HG02884 (cell line): Measurements from ENCODE around the gene NTNG2.
"Not testable (repeated sequence)": the region's sequence is repeated elsewhere in the genome, so short reads cannot be mapped to it uniquely, and the experiment has no call there.

Source experiments
- ATAC-seq: cut with Tn5 transposase; IDR thresholded peaks from one replicate; pipeline ENCODE4 v1.9.1; 2021; ENCODE audit warnings: mild to moderate bottlenecking, moderate library complexity; ENCODE audit not compliant: unreplicated experiment

Gene NTNG2, protein sequence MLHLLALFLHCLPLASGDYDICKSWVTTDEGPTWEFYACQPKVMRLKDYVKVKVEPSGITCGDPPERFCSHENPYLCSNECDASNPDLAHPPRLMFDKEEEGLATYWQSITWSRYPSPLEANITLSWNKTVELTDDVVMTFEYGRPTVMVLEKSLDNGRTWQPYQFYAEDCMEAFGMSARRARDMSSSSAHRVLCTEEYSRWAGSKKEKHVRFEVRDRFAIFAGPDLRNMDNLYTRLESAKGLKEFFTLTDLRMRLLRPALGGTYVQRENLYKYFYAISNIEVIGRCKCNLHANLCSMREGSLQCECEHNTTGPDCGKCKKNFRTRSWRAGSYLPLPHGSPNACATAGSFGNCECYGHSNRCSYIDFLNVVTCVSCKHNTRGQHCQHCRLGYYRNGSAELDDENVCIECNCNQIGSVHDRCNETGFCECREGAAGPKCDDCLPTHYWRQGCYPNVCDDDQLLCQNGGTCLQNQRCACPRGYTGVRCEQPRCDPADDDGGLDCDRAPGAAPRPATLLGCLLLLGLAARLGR

DNA sequence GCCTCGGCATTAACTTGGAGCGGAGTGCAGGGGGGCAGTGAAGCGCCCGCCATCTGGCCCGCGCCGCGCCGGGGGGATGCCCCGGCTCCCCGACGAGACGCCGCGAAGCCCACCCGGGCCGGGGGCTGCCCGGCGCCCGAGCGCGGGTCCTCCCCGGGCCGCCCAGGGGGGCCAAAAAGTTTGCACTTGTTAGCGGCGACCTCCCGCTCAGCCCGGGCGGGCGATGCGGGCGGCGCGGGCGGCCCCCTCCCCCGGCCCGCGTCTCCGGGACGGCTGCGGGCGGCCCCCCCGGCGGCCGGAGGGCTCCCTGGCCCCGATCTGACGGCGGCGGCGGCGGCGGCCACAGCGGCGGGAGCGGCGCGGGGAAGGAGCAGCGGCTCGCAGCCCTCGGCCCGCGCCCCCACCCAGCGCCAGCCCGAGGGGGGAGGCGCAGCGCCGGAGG is at the start of gene NTNG2:
TSS of gene NTNG2 (plus strand) at position 316 of the 442 bp plus-strand sequence. CDS start 4,774 bp downstream, outside the sequence.
- no peak for ATAC-seq

DNA sequence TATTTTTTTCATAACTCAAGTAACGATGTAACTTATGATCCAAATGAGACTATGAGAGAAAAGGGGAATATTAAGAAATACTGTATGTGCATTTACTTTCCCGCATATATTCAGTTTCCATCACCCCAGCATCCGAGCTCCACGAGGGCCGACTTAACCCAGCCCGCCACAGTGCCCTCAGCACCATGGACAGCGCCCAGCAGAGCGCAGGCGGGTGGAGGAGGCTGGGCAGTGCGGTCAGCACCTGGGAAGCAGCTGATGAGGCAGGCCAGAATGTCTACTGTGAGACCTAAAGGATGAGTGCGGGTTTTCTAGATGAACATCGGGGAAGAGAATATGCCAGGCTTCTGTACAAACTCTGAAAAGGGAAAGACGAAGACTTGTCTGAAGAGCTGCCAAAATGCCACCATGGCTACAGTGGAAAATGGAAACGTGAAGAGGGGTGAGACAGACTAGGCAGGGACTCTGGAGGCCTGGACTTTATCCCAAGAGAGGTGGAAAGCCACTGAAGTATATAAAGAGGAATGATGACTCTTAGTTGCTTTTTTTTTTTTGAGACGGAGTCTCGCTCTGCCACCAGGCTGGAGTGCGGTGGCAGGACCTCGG is 47.7 kb upstream of the NTNG2 start:
- ATAC-seq = no peak

DNA sequence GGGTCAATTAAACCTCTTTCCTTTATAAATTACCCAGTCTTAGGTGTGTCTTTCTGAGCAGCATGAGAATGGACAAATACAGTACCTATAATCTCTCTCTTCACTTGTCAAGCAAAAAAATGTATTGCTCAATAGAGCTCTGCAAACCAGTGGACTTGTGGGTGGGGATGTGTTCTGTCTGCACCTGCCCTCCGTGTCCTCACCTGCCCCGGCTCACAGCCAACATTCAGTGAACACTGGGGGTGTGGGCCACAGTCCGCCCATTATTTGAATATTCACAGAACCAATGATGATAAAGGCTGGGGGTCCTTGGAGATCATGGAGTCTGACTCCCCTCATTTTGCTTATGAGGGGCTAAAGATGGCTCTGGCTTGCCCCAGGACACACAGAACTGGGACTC is 45.3 kb upstream of the NTNG2 start:
- ATAC-seq = no peak

DNA sequence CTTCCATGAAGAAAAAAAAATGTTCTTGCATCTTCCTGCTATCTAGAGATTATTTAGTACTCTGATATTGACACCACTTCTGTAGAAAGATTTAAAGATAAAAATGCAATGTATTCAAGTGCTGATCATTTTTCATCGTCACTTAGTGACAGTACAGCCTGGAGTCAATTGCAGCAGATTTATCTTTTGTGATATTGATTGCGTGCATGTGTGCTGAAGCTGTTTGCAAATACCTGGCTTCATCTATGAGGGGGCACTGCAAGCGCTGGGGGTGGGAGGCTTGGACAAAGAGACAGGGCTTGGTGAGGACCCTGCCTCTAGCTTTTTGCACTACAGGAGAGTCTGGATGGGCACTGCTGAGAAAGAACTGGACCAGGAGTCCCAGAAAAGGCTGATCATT is 44.2 kb upstream of the NTNG2 start:
- ATAC-seq = no peak

DNA sequence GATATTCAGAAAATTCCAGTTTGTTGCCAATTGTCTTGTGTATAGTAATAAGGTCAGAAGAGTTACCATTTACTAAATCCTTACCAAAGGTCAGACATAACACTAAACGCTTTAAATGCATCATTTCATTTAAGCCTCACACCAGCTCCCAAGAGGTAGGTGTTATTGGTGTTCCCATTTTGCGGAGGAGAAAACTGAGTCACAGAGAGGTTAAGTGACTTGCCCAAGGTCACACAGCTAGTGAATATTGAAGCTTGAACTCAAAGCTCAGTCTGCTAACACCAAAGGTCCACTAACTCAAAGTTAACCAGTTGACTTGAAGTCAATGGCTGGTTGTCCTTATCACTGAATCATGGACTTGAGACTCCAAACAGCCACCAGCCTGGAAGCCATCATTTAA is 40.8 kb upstream of the NTNG2 start:
- ATAC-seq = no peak

DNA sequence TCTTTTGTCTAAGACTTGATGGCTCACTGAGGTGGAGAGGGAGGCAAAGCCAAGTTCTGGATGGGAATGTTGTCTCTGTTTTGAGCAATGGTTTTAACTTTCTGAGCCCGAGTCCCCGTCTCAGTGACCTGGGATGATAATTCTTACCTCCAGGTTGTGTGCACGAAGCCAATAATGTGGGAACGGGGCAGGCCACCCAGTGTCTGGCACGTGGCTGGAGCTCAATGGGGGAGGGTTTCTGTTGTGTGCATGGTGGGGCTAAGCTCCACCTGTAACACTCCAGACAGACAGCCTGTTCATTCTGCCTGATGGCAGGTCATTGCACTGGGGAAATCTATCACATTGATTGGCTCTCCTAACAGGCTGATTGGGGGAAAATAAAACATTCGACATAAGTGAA is 37.1 kb upstream of the NTNG2 start:
- ATAC-seq = no peak

DNA sequence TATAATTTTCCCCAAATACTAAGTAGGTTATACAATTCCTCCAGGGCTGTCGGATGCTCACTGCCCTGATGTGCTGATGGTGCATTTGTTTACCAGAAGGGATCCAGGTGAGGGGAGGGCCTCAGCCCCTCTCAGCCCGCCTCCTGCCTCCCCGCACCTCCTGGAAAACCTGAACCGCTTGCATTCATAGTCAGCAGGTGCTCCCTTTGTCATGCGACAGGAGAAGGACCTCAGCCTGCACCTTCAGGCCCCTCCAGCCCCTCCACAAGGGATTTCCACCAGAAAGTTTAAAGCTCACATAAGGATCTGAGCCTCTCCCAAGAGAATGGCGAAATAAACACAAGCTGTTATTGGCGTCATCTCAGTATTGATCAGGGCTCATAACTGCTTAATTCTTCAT is 36.5 kb upstream of the NTNG2 start:
- ATAC-seq = no peak

DNA sequence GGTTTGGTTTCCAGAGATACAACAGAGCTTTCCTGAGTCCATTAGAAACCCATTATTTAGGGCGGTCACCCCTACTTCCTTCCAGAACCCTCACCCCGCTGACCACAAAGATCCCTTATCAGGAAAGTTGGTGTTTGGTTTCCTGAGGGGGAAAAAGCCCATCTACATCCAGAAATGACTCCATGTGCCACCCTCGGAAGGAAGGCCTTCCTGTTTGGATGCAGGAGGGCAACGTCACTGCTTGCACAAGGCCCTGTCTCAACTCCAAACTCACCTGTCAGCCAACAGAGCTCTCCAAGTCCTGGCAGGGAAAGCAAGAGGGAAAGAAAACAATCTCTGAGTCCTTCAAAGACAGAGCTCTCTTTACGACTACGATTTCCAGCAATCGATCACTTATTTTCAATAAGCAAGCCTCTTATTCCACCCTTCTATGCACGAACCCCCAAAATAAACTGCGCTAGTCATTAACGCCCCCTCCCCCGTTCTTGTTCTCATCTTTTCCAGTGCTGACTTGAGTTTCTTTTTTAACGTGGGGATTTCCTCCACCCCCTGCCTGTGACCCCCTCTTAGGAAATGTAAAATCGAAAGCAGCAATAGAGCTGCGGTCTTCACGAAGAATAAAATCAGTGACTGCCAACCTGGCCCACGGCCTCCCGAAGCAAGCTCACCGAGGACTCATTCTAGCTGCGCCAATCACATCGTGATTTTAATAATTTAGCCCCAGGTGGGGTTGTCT is 35.7 kb upstream of the NTNG2 start:
- ATAC-seq = no peak

DNA sequence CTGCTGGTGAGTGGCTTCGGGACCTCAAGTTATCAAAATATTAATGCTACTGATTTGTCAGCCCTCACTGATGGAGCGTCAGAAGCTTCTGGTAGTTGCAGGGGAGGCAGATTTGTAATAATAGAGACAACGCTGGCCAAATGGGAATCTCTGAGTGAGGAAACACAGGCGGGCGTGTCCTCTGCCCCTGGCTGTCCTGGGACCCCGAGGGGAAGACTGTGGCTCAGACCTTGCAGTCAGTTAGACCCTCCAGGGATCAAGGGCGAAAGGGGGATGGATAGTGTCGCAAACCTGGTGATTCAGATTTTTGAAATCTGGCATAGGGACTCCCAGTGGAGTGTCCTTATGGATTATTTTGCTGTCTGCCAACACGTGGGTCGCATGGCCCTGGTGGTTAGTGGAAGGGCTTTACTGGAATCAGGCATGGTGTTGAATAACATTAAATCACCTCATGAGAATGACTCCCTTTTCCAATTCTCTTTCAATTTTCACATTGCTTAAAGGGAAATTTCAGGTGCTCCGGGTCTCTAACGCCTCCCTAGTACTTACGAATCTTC is 35.1 kb upstream of the NTNG2 start:
- no peak for ATAC-seq

DNA sequence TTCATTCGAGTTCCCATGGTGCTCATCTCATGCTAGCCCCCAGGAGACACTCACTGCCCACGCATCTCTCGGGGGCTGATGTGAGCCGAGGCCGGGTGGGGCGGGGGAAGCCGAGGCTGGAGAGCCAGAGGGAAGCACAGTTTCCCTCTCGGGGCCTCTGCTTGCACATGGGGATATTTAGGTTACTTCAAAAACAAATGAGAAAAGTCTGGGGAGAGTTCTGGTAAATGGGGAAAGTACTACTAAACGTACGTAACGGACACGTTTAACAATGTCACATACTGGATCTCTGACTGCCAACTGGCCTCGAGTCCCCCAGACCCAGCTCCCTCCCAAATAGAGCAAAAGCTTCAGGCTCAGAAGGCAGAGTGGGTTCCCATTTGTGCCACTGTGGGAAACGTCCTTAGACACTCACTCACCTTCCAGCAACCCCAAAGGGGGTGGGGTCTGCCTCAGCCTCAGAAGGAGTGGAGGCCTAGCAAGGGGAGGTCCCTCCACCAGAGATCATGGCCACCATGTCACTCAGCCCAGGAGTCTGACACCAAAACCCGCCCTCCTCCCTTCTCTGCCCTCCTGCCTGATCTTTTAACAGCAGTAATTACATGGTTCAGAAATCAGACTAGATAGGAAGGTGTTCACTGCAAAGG is 33.8 kb upstream of the NTNG2 start:
- no peak for ATAC-seq

DNA sequence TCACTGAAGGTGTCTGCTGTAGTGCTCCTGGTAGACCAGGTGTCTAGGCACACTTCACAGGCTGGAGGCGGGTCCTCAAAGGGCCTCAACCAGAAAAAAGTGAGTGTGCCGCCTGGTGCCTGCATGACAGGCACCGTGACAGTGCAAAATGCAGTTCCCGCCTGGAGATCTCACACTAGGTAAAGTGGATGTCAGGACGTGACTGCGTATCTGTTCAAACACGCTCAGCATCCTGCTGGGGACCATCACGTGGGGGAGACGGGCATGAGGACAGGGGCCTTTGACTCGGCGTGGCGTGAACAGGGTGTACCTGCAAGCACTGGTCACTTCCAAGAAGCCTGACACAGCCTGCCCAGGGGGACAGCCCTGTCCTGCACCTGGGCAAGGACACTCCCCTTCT is 32.3 kb upstream of the NTNG2 start:
- no peak for ATAC-seq

DNA sequence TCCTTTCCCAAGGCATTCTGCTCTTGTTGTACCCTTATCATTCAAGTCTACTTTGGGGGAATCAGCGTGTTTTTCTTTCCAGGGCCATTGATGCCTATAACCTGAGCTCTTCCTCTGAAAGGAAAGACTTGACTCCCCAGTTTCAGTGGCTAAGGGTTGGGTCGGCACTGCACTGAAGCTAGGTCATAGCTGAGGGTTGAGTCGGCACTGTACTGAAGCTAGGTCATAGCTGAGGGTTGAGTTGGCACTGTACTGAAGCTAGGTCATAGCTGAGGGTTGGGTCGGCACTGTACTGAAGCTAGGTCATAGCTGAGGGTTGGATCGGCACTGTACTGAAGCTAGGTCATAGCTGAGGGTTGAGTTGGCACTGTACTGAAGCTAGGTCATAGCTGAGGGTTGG is 27.8 kb upstream of the NTNG2 start:
- ATAC-seq = not testable (repeated sequence)

DNA sequence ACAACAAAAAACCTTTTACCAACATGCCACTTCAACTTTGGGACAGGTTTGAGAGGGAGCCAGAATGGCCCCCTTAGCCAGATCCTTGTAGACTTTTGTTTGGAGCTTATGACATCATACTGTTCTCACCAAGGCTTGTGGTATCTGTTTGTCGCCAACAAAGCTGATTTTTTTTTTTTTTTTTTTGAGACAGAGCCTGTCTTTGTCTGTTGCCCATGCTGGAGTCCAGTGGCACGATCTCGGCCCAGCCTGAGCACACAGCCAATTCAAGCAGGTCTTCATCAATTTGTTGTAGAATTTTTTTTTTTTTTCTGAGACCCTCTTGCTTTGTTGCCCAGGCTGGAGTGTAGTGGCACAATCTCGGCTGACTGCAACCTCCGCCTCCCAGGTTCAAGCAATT is 26.4 kb upstream of the NTNG2 start:
- no peak for ATAC-seq

DNA sequence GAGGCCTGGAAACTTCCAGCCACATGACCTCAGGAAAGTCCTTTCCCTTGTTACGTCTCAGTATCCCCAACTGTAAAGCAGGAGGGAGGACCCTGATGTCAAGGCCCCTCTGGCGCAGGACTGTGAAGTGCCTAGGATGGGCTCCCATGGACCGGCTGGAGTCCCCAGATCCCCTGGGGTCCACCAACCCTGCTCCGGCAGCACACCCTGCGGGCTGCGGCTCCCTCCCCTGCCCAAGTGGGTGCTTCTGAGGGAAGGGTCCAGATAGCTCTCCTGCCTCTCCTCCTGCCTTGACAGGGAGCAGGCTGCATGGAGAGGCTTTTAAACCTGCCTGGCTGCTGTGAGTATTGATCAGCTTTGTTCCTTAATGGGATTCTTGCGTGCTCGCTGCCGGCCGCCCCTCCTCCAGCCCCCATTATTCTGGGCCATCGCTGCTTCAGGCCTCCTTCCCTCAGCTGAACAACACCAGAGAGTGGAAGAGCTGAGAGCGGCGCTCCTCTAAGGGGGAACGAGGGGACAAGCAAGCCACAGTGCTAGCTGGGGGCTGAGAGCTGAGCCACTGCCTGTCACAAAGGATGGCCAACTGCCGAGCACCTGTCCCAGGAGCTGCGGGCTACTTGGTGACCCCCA is 25.6 kb upstream of the NTNG2 start:
- no peak for ATAC-seq

DNA sequence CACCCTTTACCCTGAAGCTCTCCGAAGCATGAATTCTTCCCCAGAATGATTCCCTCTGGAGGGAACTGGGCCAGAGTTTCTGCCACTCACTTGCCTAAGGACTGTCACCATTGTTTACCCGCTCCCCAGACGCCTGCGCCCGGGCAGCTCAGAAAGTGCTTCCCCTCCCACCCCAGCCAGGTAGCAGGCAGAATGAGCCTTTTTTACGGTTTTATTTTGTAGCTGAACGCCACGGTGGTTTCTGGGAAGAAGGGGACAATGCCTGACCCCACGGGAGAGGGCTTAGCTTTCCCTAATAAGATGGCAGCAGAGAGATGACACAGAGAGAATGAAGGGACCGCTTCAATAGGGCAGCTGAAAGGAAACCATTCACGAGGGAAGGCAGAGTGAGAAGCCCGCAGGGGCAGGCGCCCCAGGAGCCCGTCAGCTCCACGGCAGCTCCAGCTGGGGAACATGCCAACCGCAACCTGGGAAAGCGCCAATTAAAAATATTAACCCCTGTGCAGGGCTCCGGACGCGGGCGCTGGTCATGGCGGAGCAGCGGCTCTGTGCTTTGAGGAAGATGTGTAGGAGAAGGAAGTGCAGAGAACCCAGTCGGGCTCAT is 20.4 kb upstream of the NTNG2 start:
- ATAC-seq = no peak

DNA sequence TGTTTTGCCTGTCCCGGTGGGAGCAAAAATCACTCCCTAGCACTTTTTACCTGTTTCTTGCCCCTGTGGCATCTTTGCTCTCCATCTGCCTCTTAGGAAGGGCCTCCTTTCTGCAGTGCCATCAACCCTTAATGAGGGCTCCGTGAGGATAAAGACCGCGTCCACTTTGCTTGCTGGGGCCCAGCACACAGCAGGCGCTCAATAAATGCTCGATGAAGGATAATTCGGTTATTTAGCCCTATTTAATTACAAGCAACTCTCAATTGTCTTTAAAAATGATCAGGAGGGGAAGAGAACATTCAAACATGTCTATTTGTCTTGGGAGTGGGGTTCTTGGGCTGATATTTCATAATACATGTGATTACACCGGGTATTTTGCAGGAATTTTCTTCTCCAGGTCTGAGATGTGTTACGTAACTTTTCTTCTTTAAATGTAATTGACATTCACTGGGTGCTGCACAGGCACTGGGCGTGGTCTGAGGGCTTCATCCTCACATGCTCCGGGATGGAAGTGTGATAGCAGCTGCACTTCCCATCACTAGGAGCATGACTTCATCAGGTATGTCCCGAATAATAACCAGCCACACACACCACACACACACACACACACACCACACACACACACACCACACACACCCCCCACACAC is 19.8 kb upstream of the NTNG2 start:
- ATAC-seq = no peak

DNA sequence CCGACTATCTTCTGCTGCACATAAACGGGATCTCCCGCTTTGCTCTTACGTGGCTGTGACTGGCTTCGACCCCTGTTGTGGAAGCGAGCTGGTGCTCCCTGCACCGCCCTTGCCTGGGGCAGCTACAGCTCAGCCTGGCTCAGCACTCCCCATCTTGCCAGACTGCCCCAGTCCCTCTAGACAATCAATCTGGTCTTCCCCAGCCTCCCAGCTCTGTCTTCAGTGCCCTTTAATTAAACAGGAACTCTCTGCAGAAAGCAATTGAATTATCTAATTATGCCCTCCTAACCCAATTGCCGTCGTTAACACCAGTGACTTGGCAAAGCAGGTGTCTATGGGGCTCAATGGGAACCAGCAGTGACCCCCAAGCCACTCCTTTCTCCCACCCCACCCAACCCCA is 18.9 kb upstream of the NTNG2 start:
- ATAC-seq = no peak

DNA sequence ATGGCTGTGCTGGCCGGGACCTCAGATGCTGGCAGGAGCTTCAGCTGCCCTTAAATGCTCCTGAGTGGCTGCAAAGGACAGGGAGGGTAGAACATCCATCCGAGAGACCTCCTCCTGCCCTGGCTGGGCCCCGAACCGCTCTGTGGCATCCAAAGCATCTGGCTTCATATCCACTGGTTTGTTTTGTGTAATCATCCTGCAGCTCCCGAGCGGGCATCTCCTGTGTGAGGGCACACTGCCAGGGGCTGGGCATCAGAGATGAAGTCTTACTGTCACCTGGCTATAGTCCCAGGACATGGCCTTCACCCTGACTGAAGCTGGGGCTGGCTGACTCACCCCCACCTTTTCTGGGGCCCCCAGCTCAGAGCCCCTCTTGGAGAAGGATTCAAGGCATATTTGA is 18.5 kb upstream of the NTNG2 start:
- ATAC-seq = no peak

DNA sequence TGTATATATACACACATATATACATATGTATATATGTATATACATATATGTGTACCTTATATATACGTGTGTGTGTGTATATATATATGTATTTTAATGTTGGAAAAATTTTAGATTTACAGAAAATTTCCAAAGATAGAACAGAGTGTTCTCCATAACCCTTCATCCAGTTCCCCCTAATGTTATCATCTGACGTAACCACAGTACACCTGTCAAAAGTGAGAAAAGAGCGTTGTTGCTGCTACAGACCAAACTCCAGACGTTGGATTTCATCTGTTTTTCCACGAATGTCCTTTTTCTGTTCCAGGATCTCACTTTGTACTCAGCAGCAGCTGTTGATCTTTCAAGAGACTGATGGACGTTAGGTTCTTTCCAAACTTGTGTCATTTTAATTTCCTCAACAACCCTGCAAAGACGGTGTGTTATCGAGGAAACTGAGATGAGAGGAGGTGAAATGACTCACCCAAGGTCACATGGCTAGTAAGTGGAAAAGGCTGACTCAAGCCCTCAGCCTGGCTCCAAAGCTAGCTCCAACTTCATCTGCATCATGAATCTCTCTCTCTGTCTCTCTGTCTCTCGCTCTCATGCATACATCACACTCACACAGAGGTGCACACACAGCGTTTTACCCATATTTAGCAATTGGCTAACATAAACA is 17.0 kb upstream of the NTNG2 start:
- ATAC-seq = no peak
